Progenitor cell of endocrine pancreas (in vitro differentiated cells): ENCODE results near the gene DCAF15. TPM values are rescaled to one million over a fixed set of nuclear protein-coding genes. Genes with fewer than 3 reads are reported as not detected.

Experiments used
- DNase-seq: peaks from one replicate; pipeline ENCODE4 v3.0.0; 2021; ENCODE audit warnings: low spot score; ENCODE audit not compliant: unreplicated experiment
- H3K27ac Mint-ChIP-seq: 2 replicates; pipeline ENCODE4 v1.8.0; 2021; ENCODE audit warnings: mild to moderate bottlenecking, moderate library complexity, mixed read lengths
- H3K27me3 Mint-ChIP-seq: 2 replicates; pipeline ENCODE4 v1.8.0; 2021; ENCODE audit warnings: mixed read lengths
- H3K36me3 Mint-ChIP-seq: 2 replicates; pipeline ENCODE4 v1.8.0; 2022; ENCODE audit warnings: mixed read lengths; ENCODE audit not compliant: insufficient read depth
- H3K4me1 Mint-ChIP-seq: 2 replicates; pipeline ENCODE4 v1.8.0; 2021; ENCODE audit warnings: low read depth, mixed read lengths
- H3K4me3 Mint-ChIP-seq: 2 replicates; pipeline ENCODE4 v1.8.0; 2021; ENCODE audit warnings: low read depth, mild to moderate bottlenecking, moderate library complexity, mixed read lengths
- H3K9me3 Mint-ChIP-seq: 2 replicates; pipeline ENCODE4 v1.8.0; 2021; ENCODE audit warnings: low read depth, mixed read lengths
- total RNA-seq: library from RNA; stranded (reverse); gene quantifications from 2 replicates; pipeline ENCODE4 v1.2.1, GENCODE V29; 2021
- TF ChIP-seq, protein P1 (sequence below): fragments of 200-600 bp; sonication (generic); IDR thresholded peaks from one replicate; pipeline ENCODE4 v1.5.0; 2021; ENCODE audit warnings: antibody characterized with exemption, mild to moderate bottlenecking; ENCODE audit not compliant: unreplicated experiment

Gene DCAF15
- total RNA-seq, 1 donor from 2014 or later, result 65.5 TPM

DNA sequence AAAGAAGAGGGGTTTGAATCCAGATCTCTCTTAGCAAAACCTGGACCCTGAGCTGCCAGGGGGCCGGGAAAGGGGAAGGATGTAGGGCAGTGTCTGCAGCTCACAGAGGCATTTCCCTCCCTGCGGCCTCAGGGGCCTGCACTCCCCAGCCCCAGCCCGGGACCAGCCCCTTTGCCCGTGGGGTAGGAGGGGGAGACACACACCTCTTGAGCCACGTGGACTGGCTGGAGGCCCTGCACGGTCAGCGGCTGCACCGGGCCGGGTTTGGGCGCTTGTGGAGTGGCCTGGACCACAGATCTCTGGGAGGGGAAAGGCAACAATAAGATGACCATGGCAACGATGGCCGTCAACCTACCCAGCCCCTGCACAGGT, 26.9 kb downstream of the DCAF15 start:
- H3K4me1 Mint-ChIP-seq, result peaks cover 1% of the 10 kb centered on the region
- peaks cover 6% of the 10 kb centered on the region for H3K36me3 Mint-ChIP-seq
- no peaks in the 10 kb centered on the region for H3K27me3 Mint-ChIP-seq
- TF ChIP-seq, protein P1, sequence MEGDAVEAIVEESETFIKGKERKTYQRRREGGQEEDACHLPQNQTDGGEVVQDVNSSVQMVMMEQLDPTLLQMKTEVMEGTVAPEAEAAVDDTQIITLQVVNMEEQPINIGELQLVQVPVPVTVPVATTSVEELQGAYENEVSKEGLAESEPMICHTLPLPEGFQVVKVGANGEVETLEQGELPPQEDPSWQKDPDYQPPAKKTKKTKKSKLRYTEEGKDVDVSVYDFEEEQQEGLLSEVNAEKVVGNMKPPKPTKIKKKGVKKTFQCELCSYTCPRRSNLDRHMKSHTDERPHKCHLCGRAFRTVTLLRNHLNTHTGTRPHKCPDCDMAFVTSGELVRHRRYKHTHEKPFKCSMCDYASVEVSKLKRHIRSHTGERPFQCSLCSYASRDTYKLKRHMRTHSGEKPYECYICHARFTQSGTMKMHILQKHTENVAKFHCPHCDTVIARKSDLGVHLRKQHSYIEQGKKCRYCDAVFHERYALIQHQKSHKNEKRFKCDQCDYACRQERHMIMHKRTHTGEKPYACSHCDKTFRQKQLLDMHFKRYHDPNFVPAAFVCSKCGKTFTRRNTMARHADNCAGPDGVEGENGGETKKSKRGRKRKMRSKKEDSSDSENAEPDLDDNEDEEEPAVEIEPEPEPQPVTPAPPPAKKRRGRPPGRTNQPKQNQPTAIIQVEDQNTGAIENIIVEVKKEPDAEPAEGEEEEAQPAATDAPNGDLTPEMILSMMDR, result no peak
- H3K27ac Mint-ChIP-seq, result no peak overlapping the region
- no peaks in the 10 kb centered on the region for H3K9me3 Mint-ChIP-seq
- no peak for DNase-seq
- no peak overlapping the region for H3K4me3 Mint-ChIP-seq

DNA sequence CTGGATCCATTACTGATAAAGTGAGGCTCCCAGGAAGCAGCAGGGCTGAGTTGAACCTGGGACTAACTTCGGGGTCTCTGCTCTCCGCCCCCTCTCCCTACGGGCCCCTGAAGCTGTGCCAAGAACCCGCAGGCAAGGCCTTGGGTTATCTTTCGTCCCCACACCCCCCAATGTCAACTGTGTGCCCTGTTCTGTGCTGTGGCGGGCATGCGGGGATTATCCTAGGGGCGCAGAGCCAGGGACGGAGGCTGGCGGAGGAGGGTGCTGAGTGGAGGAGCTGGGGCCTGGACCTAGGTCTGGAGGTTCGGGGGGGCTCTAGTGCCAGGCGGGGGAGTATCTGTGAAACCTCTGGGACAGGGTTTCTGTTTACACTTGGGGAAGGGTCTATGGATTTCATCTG, 27.4 kb downstream of the DCAF15 start:
- TF ChIP-seq, protein P1, result no peak
- no peak for DNase-seq
- Mint-ChIP-seq H3K4me1 (no peaks in the 10 kb centered on the region), H3K9me3 (no peaks in the 10 kb centered on the region), H3K27ac (peak overlapping the region; percentile 56), H3K27me3 (no peaks in the 10 kb centered on the region), H3K4me3 (no peak overlapping the region), H3K36me3 (peaks cover 3% of the 10 kb centered on the region)

DNA sequence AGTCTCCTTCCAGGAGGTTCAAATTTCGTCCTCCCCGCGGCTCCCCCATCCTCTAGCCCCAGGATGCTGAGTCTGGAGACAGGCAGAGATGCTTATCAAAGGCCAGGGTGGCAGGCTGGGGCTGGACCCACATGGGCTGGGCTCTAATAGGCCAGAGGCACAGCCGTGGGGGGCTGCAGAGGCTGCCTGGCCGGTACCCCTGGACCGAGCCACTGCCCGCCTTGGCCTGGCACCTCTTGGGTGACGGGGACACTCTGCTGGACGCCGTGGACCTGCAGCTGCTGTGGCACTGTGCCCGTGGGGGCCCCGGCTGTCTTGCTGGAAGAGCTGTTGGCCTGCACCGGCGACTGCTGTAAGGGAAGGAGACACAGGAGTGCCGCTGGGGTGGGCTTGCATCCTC, 28.0 kb downstream of the DCAF15 start:
- Mint-ChIP-seq H3K27ac (no peak overlapping the region), H3K4me1 (no peaks in the 10 kb centered on the region), H3K4me3 (no peak overlapping the region), H3K27me3 (no peaks in the 10 kb centered on the region), H3K9me3 (no peaks in the 10 kb centered on the region), H3K36me3 (peaks cover 3% of the 10 kb centered on the region)
- TF ChIP-seq, protein P1, result no peak
- DNase-seq, result no peak

DNA sequence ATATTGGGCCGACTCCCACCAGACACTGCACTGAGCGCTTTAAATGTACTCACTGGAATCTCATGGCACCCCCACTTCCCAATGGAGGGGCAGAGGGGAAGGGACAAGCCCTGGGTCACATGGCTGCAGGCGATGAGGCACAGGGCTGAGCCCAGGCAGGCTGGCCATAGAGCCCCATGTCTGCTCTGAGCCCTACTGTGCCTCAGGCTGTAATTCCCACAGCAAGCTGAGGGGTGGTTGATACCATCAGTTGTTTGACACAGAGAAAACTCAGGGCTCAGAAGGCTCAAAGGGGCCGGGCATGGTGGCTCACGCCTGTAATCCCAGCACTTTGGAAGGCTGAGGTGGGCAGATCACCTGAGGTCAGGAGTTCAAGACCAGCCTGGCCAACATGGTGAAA, 28.7 kb downstream of the DCAF15 start:
- no peak for DNase-seq
- Mint-ChIP-seq H3K4me1 (no peaks in the 10 kb centered on the region), H3K9me3 (no peaks in the 10 kb centered on the region), H3K27ac (no peak overlapping the region), H3K27me3 (no peaks in the 10 kb centered on the region), H3K4me3 (no peak overlapping the region), H3K36me3 (no peaks in the 10 kb centered on the region)
- TF ChIP-seq, protein P1, result no peak

DNA sequence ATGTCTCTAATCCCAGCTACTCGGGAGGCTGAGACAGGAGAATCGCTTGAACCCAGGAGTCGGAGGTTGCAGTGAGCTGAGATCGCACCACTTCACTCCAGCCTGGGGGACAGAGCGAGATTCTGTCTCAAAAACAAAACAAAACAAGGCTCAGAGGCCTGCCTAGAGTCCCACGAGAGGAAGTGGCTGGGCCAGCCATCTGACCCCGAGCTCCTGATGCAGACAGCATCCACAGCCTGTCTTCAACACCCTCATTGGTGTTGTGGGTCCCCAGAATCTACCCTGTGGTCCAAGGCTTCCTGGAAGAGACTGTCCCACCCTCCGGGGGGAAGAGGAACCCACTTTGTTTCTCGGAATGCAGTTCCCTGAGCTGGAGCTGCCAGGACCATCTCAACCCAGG, 29.2 kb downstream of the DCAF15 start:
- no peaks in the 10 kb centered on the region for H3K27me3 Mint-ChIP-seq

More for the DNA sequence above, 29.2 kb downstream of the DCAF15 start:
- TF ChIP-seq, protein P1, result no peak
- Mint-ChIP-seq H3K4me1 (no peaks in the 10 kb centered on the region), H3K4me3 (no peak overlapping the region), H3K27ac (no peak overlapping the region), H3K36me3 (no peaks in the 10 kb centered on the region), H3K9me3 (no peaks in the 10 kb centered on the region)
- DNase-seq, result no peak
